GM12878 (cell line): Measurements from ENCODE around the gene MT1G. TPM values are rescaled to one million over a fixed set of nuclear protein-coding genes. Genes with fewer than 3 reads are reported as not detected.

Experiments used
- BHLHE40 ChIP-seq, 2 experiments: fragments of 450-650 bp in 1 of 2; IDR thresholded peaks; 2 replicates each; pipeline ENCODE4 v1.6.1; 2011 to 2017; ENCODE audit warnings: low read depth in 2 of 2, borderline replicate concordance in 1 of 2, improper control_type of control experiment in 1 of 2, low read length in 1 of 2, mild to moderate bottlenecking in 1 of 2
- EP300 ChIP-seq, 2 experiments: fragments of 150-350 bp in 1 of 2; IDR thresholded peaks; 2 replicates each; pipeline ENCODE4 v1.6.1; 2011 to 2012; ENCODE audit warnings: low read depth in 2 of 2, low read length in 2 of 2, borderline replicate concordance in 1 of 2, improper control_type of control experiment in 1 of 2, inconsistent platforms in 1 of 2; ENCODE audit not compliant: control insufficient read depth in 1 of 2
- ESRRA ChIP-seq: IDR thresholded peaks from 2 replicates; pipeline ENCODE4 v1.6.1; 2012; ENCODE audit warnings: mild to moderate bottlenecking, low read length, improper control_type of control experiment
- KDM1A ChIP-seq: fragments of 200-600 bp; sonication (generic); IDR thresholded peaks from 2 replicates; pipeline ENCODE4 v1.6.1; 2016; ENCODE audit warnings: borderline replicate concordance
- POU2F2 ChIP-seq: IDR thresholded peaks from 3 replicates; pipeline ENCODE4 v1.6.1; 2011; ENCODE audit warnings: low read depth, mild to moderate bottlenecking, low read length, borderline replicate concordance
- SIN3A ChIP-seq: IDR thresholded peaks from 2 replicates; pipeline ENCODE4 v1.6.1; 2012; ENCODE audit warnings: low read depth, low read length, improper control_type of control experiment
- SMARCA5 ChIP-seq: fragments of 450-650 bp; IDR thresholded peaks from 2 replicates; pipeline ENCODE4 v1.6.1; 2017; ENCODE audit warnings: mild to moderate bottlenecking
- STAT1 ChIP-seq: fragments of 450-650 bp; conservative IDR thresholded peaks from 2 replicates; pipeline ENCODE4 v1.6.1; 2014; ENCODE audit warnings: antibody characterized with exemption, mild to moderate bottlenecking
- YY1 ChIP-seq: IDR thresholded peaks from 2 replicates; pipeline ENCODE4 v1.6.1; 2011; ENCODE audit warnings: low read depth, mild to moderate bottlenecking, low read length
- polyA plus RNA-seq, 11 experiments: library from polyadenylated mRNA; depleted of rRNA in 4 of 11; unstranded in 6 of 11; stranded (reverse) in 5 of 11; fragments of >200 nt; fragmentation: Nextera tagmentation in 4 of 11; fragmentation: Illumina TruSeq in 1 of 11; extraction: Ambion mirVana in 4 of 11; extraction: Trizol in 1 of 11; gene quantifications; 1 replicate in 1 of 11; 2 replicates in 10 of 11; pipeline versions ENCODE4 v1.2.1 to v1.2.3, GENCODE V29; 2011 to 2016; ENCODE audit warnings: inconsistent platforms in 2 of 11, missing spikeins in 2 of 11, low read depth in 1 of 11
- total RNA-seq, 4 experiments: library from RNA; depleted of rRNA in 3 of 4; stranded (reverse); fragments of >200 nt in 3 of 4; fragmentation: Illumina TruSeq in 1 of 4; extraction: Trizol in 1 of 4; gene quantifications; 2 replicates each; pipeline versions ENCODE4 v1.2.1 to v1.2.3, GENCODE V29; 2013 to 2021
- TF ChIP-seq, protein P1 (sequence below): fragments of 450-650 bp; conservative IDR thresholded peaks from 2 replicates; pipeline ENCODE4 v1.6.1; 2017; ENCODE audit warnings: mild to moderate bottlenecking, moderate library complexity
- TF ChIP-seq, protein P2 (sequence below): fragments of 450-650 bp; IDR thresholded peaks from 2 replicates; pipeline ENCODE4 v1.6.1; 2017; ENCODE audit warnings: mild to moderate bottlenecking, moderate library complexity
- TF ChIP-seq, protein P3 (sequence below): fragments of 450-650 bp; formaldehyde crosslinking; IDR thresholded peaks from 2 replicates; pipeline ENCODE4 v1.4.0; 2020; ENCODE audit warnings: mild to moderate bottlenecking, moderate library complexity
- TF ChIP-seq, protein P4 (sequence below): IDR thresholded peaks from 2 replicates; pipeline ENCODE4 v1.6.1; 2012; ENCODE audit warnings: improper control_type of control experiment, low read depth, low read length; ENCODE audit not compliant: insufficient replicate concordance

The MT1G gene
- total and polyA plus RNA-seq, 10 of the 15 experiments (the other 5 are each of a cell fraction or from before 2014, with no cell fraction given): 1.2 to 9.1 (median 4.6) TPM

DNA sequence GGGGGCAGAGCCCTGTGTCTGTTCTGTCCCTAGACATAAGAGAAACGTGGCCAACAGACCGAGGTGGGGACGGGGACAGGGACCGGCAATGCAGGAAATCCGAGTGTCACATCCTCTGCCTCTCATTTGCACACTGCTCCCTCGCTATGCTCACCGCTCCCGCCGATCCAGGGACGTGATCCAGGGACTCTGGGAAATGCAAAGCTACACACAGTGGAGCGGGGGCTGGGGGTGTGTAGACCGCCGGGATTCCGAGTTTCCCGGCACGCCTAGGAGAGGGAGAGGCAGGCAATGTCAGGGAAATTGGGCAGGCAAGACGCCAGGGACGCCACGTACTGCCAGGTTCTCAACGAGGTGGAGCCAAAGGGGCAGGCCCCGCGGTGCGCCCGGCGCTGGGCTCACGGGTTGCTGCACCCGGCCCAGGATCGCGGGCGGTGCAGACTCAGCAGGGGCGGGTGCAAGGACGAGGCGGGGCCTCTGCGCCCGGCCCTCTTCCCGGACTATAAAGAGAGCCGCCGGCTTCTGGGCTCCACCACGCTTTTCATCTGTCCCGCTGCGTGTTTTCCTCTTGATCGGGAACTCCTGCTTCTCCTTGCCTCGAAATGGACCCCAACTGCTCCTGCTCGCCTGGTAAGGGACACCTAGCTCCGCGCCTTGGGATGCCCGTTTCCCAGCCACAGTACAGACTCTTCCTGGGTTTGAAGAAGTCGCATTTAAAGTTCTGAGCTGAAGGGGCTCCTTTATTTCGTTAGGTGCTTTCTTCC, 14.3 kb upstream of the MT1G start, which contains the start of gene MT1X (continued):
- TF ChIP-seq, protein P1, sequence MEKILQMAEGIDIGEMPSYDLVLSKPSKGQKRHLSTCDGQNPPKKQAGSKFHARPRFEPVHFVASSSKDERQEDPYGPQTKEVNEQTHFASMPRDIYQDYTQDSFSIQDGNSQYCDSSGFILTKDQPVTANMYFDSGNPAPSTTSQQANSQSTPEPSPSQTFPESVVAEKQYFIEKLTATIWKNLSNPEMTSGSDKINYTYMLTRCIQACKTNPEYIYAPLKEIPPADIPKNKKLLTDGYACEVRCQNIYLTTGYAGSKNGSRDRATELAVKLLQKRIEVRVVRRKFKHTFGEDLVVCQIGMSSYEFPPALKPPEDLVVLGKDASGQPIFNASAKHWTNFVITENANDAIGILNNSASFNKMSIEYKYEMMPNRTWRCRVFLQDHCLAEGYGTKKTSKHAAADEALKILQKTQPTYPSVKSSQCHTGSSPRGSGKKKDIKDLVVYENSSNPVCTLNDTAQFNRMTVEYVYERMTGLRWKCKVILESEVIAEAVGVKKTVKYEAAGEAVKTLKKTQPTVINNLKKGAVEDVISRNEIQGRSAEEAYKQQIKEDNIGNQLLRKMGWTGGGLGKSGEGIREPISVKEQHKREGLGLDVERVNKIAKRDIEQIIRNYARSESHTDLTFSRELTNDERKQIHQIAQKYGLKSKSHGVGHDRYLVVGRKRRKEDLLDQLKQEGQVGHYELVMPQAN: no peak
- no peak for TF ChIP-seq KDM1A
- TF ChIP-seq SIN3A: no peak
- TF ChIP-seq, protein P2, sequence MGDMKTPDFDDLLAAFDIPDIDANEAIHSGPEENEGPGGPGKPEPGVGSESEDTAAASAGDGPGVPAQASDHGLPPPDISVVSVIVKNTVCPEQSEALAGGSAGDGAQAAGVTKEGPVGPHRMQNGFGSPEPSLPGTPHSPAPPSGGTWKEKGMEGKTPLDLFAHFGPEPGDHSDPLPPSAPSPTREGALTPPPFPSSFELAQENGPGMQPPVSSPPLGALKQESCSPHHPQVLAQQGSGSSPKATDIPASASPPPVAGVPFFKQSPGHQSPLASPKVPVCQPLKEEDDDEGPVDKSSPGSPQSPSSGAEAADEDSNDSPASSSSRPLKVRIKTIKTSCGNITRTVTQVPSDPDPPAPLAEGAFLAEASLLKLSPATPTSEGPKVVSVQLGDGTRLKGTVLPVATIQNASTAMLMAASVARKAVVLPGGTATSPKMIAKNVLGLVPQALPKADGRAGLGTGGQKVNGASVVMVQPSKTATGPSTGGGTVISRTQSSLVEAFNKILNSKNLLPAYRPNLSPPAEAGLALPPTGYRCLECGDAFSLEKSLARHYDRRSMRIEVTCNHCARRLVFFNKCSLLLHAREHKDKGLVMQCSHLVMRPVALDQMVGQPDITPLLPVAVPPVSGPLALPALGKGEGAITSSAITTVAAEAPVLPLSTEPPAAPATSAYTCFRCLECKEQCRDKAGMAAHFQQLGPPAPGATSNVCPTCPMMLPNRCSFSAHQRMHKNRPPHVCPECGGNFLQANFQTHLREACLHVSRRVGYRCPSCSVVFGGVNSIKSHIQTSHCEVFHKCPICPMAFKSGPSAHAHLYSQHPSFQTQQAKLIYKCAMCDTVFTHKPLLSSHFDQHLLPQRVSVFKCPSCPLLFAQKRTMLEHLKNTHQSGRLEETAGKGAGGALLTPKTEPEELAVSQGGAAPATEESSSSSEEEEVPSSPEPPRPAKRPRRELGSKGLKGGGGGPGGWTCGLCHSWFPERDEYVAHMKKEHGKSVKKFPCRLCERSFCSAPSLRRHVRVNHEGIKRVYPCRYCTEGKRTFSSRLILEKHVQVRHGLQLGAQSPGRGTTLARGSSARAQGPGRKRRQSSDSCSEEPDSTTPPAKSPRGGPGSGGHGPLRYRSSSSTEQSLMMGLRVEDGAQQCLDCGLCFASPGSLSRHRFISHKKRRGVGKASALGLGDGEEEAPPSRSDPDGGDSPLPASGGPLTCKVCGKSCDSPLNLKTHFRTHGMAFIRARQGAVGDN: 0 out of 2 replicates have a peak, but pooled peaks have one; percentile 16
- no peak for TF ChIP-seq EP300 (IDR thresholded peaks at IDR 0.05; ENCODE audit: borderline replicate concordance in 1 of 2, control insufficient read depth in 1 of 2, low read depth in 2 of 2, low read length in 2 of 2)
- TF ChIP-seq, protein P3, sequence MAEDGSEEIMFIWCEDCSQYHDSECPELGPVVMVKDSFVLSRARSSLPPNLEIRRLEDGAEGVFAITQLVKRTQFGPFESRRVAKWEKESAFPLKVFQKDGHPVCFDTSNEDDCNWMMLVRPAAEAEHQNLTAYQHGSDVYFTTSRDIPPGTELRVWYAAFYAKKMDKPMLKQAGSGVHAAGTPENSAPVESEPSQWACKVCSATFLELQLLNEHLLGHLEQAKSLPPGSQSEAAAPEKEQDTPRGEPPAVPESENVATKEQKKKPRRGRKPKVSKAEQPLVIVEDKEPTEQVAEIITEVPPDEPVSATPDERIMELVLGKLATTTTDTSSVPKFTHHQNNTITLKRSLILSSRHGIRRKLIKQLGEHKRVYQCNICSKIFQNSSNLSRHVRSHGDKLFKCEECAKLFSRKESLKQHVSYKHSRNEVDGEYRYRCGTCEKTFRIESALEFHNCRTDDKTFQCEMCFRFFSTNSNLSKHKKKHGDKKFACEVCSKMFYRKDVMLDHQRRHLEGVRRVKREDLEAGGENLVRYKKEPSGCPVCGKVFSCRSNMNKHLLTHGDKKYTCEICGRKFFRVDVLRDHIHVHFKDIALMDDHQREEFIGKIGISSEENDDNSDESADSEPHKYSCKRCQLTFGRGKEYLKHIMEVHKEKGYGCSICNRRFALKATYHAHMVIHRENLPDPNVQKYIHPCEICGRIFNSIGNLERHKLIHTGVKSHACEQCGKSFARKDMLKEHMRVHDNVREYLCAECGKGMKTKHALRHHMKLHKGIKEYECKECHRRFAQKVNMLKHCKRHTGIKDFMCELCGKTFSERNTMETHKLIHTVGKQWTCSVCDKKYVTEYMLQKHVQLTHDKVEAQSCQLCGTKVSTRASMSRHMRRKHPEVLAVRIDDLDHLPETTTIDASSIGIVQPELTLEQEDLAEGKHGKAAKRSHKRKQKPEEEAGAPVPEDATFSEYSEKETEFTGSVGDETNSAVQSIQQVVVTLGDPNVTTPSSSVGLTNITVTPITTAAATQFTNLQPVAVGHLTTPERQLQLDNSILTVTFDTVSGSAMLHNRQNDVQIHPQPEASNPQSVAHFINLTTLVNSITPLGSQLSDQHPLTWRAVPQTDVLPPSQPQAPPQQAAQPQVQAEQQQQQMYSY: no peak
- TF ChIP-seq STAT1: no peak
- TF ChIP-seq POU2F2: no peak
- TF ChIP-seq ESRRA: no peak
- TF ChIP-seq, protein P4, sequence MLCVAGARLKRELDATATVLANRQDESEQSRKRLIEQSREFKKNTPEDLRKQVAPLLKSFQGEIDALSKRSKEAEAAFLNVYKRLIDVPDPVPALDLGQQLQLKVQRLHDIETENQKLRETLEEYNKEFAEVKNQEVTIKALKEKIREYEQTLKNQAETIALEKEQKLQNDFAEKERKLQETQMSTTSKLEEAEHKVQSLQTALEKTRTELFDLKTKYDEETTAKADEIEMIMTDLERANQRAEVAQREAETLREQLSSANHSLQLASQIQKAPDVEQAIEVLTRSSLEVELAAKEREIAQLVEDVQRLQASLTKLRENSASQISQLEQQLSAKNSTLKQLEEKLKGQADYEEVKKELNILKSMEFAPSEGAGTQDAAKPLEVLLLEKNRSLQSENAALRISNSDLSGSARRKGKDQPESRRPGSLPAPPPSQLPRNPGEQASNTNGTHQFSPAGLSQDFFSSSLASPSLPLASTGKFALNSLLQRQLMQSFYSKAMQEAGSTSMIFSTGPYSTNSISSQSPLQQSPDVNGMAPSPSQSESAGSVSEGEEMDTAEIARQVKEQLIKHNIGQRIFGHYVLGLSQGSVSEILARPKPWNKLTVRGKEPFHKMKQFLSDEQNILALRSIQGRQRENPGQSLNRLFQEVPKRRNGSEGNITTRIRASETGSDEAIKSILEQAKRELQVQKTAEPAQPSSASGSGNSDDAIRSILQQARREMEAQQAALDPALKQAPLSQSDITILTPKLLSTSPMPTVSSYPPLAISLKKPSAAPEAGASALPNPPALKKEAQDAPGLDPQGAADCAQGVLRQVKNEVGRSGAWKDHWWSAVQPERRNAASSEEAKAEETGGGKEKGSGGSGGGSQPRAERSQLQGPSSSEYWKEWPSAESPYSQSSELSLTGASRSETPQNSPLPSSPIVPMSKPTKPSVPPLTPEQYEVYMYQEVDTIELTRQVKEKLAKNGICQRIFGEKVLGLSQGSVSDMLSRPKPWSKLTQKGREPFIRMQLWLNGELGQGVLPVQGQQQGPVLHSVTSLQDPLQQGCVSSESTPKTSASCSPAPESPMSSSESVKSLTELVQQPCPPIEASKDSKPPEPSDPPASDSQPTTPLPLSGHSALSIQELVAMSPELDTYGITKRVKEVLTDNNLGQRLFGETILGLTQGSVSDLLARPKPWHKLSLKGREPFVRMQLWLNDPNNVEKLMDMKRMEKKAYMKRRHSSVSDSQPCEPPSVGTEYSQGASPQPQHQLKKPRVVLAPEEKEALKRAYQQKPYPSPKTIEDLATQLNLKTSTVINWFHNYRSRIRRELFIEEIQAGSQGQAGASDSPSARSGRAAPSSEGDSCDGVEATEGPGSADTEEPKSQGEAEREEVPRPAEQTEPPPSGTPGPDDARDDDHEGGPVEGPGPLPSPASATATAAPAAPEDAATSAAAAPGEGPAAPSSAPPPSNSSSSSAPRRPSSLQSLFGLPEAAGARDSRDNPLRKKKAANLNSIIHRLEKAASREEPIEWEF: no peak
- TF ChIP-seq SMARCA5: peak; percentile 73
- TF ChIP-seq YY1: 0 out of 2 replicates have a peak, but pooled peaks have one; percentile 16
- TF ChIP-seq BHLHE40 (IDR thresholded peaks at IDR 0.05; ENCODE audit: borderline replicate concordance in 1 of 2, low read depth in 2 of 2, low read length in 1 of 2): peak; percentile 41 to 86; a peak in 3 of 4 replicates
